C4-2B (cell line): ENCODE measurements around the gene SCFD2.

Experiments
- CTCF ChIP-seq: fragments of 450-650 bp; conservative IDR thresholded peaks from 2 replicates; pipeline ENCODE4 v1.5.1; 2017; ENCODE audit warnings: mild to moderate bottlenecking
- ZFX ChIP-seq: fragments of 450-650 bp; IDR thresholded peaks from 2 replicates; pipeline ENCODE4 v1.6.1; 2017

GRCh38 chr4:52952540-52952939 is 413.3 kb downstream of the SCFD2 start:
- no peak for TF ChIP-seq CTCF
- no peak for TF ChIP-seq ZFX
